ENCODE data around the gene LENG9.

GRCh38 chr19:54482889-54483288, 19.3 kb upstream of the LENG9 start:
- no peak for TF ChIP-seq CTCF (IDR thresholded peaks at IDR 0.05)
- TF ChIP-seq POLR2AphosphoS5 (IDR thresholded peaks at IDR 0.05), result no peak

Measured in gastroesophageal sphincter (tissue), 3 donors.